ENCODE data around the gene THSD4.

GRCh38 chr15:71597637-71598036 lies 482.4 kb downstream of the THSD4 start:
- no peak for TF ChIP-seq CTCF (conservative IDR thresholded peaks at IDR 0.05; ENCODE audit: low read length)
- TF ChIP-seq EZH2phosphoT487 (IDR thresholded peaks at IDR 0.05; ENCODE audit: borderline replicate concordance) = no peak

Data from Loucy (cell line).